ENCODE results near the gene KCNH5.

Gene KCNH5, protein sequence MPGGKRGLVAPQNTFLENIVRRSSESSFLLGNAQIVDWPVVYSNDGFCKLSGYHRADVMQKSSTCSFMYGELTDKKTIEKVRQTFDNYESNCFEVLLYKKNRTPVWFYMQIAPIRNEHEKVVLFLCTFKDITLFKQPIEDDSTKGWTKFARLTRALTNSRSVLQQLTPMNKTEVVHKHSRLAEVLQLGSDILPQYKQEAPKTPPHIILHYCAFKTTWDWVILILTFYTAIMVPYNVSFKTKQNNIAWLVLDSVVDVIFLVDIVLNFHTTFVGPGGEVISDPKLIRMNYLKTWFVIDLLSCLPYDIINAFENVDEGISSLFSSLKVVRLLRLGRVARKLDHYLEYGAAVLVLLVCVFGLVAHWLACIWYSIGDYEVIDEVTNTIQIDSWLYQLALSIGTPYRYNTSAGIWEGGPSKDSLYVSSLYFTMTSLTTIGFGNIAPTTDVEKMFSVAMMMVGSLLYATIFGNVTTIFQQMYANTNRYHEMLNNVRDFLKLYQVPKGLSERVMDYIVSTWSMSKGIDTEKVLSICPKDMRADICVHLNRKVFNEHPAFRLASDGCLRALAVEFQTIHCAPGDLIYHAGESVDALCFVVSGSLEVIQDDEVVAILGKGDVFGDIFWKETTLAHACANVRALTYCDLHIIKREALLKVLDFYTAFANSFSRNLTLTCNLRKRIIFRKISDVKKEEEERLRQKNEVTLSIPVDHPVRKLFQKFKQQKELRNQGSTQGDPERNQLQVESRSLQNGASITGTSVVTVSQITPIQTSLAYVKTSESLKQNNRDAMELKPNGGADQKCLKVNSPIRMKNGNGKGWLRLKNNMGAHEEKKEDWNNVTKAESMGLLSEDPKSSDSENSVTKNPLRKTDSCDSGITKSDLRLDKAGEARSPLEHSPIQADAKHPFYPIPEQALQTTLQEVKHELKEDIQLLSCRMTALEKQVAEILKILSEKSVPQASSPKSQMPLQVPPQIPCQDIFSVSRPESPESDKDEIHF

DNA sequence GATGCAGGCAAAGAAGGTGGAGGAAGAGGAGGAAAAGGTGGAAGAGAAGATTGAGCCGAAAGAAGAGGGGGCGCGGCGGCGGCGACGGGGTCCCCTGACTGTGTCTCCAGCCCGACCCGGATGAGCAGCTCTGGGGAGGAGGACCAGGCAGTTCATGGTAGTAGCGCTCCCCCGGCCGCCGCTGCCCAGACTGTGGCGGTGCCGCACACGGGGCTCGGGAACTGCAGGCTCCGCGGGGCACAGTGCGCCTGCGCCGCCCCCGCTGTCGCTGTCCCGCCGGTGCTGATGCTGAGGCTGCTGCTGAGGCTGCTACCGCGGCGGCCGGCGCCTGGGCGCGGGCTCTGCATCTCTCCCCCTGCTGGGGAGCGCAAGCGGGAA lies at the start of gene KCNH5:
KCNH5 (minus strand) TSS at position 225 of the 378 bp plus-strand sequence. CDS start 272 bp downstream, outside the sequence.
- peak; percentile 39 to 41 for DNase-seq (ENCODE audit: low read depth in 2 of 2)
- peak within 1 kb of the TSS; percentile 11 to 46 for H3K4me3 ChIP-seq (replicated peaks in 1 of 2; ENCODE audit: low read depth in 2 of 2, low read length in 2 of 2)
- TF ChIP-seq, protein P1, sequence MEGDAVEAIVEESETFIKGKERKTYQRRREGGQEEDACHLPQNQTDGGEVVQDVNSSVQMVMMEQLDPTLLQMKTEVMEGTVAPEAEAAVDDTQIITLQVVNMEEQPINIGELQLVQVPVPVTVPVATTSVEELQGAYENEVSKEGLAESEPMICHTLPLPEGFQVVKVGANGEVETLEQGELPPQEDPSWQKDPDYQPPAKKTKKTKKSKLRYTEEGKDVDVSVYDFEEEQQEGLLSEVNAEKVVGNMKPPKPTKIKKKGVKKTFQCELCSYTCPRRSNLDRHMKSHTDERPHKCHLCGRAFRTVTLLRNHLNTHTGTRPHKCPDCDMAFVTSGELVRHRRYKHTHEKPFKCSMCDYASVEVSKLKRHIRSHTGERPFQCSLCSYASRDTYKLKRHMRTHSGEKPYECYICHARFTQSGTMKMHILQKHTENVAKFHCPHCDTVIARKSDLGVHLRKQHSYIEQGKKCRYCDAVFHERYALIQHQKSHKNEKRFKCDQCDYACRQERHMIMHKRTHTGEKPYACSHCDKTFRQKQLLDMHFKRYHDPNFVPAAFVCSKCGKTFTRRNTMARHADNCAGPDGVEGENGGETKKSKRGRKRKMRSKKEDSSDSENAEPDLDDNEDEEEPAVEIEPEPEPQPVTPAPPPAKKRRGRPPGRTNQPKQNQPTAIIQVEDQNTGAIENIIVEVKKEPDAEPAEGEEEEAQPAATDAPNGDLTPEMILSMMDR (IDR thresholded peaks at IDR 0.05; ENCODE audit: low read depth, low read length), result no peak

DNA sequence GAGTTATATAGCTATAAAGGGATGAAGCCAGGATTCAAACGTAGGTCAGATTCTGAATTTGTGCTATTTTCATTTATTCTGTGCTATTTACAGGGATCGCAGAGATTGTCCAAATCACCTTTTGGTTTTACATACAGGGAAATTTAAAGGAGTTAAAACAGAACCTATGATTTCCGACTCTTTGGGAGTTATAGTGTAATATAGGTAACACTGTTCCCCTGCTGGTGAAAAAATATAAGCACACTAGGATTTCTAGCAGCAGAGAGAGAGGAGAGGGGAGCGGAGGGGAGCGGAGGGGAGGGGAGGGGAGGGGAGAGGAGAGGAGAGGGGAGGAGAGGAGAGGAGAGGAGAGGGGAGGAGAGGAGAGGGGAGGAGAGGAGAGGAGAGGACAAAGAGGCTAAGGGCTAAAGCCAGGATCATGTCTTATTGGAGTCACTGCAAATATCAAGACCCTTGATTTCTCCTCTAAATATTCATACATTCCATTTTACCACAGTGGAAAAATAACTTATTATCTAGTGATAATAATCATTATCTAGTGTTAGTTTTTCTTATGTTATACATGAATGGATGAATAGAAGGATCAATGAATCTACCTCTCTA lies 46.2 kb upstream of the KCNH5 start:
- TF ChIP-seq, protein P1 (IDR thresholded peaks at IDR 0.05; ENCODE audit: low read depth, low read length), result no peak
- H3K4me3 ChIP-seq (replicated peaks in 1 of 2; ENCODE audit: low read depth in 2 of 2, low read length in 2 of 2), result no peak overlapping the region
- DNase-seq (ENCODE audit: low read depth in 2 of 2), result no peak

DNA sequence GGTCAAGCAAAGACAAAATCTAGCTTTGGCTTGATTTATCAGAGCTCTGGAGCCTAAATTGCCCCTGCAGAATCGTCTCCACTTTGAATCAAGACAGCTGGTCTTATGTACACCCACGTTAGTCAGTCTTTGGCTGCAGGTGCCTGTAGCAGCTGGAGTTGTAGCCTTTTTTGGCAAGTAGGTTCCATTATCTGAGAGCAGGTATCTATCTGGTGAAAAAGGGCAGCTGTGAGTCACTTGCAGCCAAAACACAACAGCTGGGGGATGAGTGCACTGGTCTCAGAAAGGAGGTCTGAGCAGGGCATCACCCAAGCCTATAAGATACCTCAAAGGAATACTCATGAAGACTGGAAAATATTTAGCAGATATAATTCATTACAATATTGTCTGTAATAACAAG lies 43.6 kb upstream of the KCNH5 start:
- no peak for DNase-seq (ENCODE audit: low read depth in 2 of 2)
- TF ChIP-seq, protein P1 (IDR thresholded peaks at IDR 0.05; ENCODE audit: low read depth, low read length), result no peak
- no peak overlapping the region for H3K4me3 ChIP-seq (replicated peaks in 1 of 2; ENCODE audit: low read depth in 2 of 2, low read length in 2 of 2)

DNA sequence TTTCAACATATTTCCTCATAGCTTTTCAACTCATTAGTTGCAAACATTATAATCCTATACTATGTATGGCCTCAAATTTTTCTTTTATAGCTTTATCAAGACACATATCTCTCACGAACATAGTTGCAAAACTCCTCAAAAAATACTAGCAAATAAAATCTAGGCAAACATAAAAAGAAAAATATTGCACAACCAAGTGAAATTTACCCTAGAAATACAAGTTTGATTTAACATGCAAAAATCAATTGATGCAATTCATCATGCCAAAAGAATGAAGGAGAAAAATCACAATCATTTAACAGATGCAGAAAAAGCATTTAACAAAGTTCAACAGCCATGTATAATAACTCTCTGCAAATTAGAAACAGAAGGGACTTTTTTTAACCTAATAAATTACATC lies 33.3 kb upstream of the KCNH5 start:
- no peak overlapping the region for H3K4me3 ChIP-seq (replicated peaks in 1 of 2; ENCODE audit: low read depth in 2 of 2, low read length in 2 of 2)
- TF ChIP-seq, protein P1 (IDR thresholded peaks at IDR 0.05; ENCODE audit: low read depth, low read length), result no peak
- DNase-seq (ENCODE audit: low read depth in 2 of 2), result peak in 1 of 2 donors; percentile 2

DNA sequence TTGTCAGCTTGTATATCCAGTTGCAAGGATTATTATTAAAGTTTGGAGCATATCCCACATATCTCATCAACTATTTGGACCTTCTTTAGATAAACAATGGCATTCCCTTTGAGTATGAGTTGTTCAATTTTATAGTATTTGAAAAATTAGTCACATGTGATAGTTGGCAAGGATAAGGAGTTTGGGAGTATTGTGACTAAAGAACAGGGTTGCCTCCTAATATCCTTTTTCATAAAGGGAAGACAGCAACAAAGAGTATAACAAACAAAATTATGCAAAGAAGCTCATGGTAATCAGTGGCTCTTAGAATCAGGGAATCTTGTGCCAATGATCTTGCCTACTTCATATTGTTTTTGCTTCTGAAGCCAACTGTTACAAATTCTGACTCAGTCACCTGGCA lies 31.2 kb upstream of the KCNH5 start:
- TF ChIP-seq, protein P1 (IDR thresholded peaks at IDR 0.05; ENCODE audit: low read depth, low read length), result no peak
- DNase-seq (ENCODE audit: low read depth in 2 of 2), result peak in 1 of 2 donors; percentile 4
- no peak overlapping the region for H3K4me3 ChIP-seq (replicated peaks in 1 of 2; ENCODE audit: low read depth in 2 of 2, low read length in 2 of 2)

DNA sequence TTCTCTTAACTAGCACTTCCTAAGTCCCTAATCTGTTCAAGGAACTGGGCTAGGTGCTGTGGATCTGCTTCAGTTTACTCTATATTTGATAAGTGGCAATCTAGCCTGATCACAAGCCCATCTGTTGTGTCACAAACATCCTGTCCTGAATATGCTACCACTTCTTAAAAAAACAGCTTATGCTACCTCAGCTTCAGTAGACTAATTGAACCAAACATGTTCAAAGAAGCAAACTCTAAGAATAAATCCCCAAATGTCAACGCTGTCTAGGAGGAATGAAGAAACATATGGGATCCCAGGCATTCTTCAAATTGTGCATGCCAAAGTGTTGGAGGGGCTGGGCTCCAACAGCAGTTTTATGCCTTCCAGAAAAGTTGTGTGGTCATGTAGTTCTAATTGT lies 10.4 kb upstream of the KCNH5 start:
- TF ChIP-seq, protein P1 (IDR thresholded peaks at IDR 0.05; ENCODE audit: low read depth, low read length), result no peak
- DNase-seq (ENCODE audit: low read depth in 2 of 2), result no peak
- H3K4me3 ChIP-seq (replicated peaks in 1 of 2; ENCODE audit: low read depth in 2 of 2, low read length in 2 of 2), result no peak overlapping the region

Data from cardiac fibroblast (primary cell).